Dermis blood vessel endothelial cell (primary cell): ENCODE data around the gene DMD. TPM values are rescaled to one million over a fixed set of nuclear protein-coding genes. Genes with fewer than 3 reads are reported as not detected.

Experiments
- DNase-seq: peaks from one replicate; pipeline ENCODE4 v3.0.0; 2010
- total RNA-seq: library from RNA; depleted of rRNA; stranded (reverse); fragments of >200 nt; gene quantifications from 2 replicates; pipeline ENCODE4 v1.2.3, GENCODE V29; 2014

Gene DMD
- total RNA-seq, 1 donor from 2014 or later = 2.4 TPM

DNA sequence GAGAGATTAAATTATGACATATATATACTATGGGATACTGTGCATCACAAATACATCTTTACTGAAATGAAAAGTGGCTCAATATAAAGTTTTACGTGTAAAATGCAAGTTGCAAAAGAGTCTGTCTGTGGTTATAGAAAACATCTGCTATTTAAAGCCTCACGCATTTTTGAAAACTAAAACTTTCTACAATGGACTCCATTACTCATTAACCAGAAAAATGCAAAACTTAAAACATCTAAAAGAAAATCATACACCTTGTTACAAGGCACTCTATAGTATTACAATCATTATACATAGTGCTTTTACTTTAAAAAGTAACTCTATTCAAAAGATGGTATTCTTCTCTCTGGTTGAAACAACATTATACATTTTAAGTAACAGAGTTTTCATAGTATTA, 755.6 kb downstream of the DMD start:
- DNase-seq = no peak

DNA sequence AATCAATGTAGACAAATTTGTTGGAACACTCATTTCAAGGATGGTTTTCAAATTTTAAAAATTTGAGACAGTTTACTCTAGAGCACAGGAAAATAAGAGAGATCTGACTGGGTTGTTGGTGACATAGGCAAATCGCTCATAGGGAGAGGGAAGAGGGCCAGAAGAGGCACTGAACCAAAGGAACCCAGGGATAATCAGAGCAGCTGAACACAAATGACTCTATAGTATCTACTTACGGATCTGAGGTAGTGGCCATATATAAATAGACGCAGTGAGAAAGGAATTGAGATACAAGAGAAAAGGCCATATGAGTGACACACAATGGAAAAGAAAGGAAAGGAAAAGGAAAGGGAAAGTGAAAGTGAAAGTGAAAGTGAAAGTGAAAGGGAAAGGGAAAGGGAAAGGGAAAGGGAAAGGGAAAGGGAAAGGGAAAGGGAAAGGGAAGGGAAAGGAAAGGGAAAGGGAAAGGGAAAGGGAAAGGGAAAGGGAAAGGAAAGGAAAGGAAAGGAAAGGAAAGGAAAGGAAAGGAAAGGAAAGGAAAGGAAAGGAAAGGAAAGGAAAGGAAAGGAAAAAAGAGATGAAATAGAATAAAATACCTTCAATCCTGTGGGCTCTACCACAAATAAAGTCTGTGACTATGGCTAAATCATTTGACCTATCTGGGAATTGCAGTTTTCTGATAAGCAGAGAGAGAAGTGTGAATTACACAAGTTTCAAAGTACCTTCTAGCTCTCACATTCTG, 759.2 kb downstream of the DMD start:
- no peak for DNase-seq

DNA sequence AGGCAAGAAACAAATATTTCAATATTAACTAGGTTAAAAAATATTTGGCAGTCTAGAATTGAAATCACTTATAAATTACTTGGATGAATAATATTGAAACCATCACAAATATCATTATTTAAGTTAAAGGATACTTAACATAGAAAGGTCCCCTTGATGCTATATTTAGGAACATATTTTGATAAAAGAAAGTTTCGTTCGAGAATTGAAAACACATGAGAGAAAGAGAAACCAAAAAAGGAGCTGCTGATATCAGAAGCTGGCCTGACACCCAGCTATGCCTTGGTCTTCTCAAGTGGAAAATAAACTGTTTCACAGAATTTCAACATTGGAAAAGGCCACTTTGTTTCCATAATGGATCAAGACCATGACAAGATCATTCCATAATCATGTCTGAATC, 762.4 kb downstream of the DMD start:
- no peak for DNase-seq

DNA sequence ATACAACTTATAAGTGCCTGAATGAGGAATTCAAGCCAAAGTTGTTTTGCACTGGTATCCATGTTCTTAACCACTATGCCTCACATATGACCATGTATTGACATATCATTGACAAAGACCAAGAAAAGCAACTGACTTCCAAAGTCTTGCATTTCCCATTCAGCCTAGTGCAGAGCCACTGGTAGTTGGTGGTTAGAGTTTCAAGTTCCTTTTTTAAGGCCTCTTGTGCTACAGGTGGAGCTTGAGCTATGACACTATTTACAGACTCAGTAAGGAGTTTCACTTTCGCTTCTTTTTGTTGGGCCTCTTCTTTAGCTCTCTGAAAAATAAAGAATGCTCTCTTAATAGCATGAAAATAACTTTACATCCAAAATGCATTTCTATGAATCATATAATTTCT, 763.0 kb downstream of the DMD start:
- no peak for DNase-seq

DNA sequence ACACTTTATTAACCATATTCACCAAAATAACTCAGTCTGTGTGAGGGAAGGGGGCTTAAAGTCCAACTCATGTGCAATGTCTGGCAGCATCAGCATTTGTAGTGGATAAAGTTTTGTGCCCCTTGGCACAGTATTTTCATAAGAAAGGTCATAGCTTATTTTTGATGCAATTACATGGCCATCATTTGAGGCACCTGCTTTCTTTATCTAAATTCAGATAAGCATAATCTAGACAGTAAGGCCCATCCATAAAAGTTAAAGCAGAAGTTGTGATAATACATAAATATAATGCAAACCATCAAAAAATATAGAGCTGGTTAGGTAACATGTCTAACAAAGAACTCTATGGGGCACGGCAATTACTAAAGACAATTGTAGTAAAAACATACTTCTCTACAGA, 763.7 kb downstream of the DMD start:
- DNase-seq = no peak

DNA sequence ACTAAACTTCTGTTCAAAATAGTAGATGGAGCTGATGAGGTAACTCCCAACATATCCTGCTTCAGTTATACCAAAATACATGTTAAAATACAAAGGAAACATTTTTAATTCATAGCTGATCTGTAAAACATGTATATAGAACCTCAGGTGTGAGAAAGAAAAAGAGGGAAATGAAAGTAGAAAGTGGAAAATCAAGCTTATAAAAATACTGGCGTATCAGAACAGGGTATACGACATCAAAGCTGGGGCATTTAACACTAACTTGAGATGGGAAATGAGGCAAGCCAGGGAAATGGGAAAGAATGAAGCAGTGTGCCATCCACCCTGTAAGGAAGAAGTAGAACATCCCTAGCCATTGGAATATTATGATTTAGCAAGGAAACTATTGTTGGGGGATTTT, 767.5 kb downstream of the DMD start:
- DNase-seq = no peak

DNA sequence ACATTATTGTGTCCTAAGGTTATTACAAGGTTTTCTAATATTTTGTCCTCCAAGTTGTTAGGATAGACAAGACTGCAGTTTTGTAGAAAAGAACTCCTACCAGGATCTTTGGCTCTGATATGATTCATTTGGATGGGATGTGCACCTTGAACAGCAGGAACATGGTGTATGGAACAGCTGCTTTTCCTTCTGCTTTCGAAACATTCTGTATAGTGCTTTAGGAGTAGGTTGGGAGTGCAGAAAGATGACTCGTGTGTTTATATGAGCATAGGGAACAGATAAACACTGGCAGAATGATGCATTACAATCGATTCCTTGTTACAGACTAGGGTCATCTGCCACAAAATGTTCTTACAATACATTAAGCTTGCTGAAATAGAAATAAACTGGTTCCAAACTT, 790.1 kb downstream of the DMD start:
- no peak for DNase-seq

DNA sequence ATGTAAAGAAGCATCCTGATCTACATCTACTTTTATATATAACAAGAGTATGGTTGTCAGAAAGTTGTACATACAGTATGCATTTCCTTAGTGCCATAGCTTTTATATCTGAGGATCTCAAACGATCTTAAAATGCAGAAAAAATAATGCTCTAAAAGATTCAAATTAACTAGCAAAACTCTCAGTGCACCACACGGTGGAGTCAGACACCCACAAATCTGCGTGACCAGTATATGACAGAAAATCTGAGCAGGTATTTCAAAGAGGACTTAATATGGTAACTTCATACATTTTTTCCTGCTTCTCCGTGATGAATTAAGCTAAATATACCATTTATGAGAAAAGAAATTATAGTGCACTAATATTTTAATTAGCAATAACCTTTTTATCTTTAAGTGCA, 803.0 kb downstream of the DMD start:
- no peak for DNase-seq

DNA sequence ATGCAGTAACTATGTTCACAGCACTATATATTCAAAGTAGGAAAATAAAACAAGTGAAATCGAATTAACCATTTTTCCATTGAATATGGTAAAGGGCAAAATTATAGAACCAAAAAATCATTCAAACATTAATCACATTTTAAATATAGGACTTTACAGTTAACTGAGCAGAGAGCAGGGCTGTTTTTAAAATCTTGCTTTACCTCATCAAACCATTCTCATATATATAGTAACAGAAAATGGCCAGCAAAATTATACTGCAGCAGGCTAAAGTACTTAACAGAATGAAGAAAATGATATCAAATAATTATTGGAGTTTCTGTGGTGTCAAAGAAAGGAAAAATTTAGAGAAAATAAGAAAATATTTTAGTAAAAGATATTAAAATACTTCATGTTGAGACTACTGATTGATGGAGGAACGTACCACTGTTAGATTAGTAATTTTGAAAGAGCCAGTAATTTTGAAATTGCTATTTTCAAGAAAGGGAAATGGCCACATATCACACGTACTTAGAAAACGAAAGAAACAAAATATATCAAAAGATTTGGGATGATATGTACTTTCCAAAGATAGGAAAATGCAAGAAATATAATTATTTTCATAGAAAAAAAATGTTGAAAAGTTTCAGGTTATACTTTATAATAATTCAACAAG, 813.7 kb downstream of the DMD start:
- DNase-seq = no peak

DNA sequence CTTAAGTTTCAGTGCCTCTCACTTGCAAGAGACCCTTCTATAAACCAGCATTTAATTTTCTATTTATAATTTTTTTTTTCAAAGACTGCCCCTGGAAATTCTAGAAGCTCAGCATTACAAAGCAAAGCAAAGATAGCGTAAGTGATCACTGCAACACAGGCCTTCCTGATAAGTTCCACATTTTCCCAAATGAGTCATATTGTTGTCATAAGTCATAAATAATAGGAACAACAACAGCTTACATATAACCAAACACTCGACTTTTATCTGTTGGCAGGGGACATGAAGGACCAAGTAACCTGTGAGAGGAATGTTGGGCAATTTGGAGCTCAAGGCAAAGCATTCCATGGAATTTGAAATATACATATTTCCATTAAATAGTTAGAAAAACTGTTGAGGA, 815.5 kb downstream of the DMD start:
- no peak for DNase-seq

DNA sequence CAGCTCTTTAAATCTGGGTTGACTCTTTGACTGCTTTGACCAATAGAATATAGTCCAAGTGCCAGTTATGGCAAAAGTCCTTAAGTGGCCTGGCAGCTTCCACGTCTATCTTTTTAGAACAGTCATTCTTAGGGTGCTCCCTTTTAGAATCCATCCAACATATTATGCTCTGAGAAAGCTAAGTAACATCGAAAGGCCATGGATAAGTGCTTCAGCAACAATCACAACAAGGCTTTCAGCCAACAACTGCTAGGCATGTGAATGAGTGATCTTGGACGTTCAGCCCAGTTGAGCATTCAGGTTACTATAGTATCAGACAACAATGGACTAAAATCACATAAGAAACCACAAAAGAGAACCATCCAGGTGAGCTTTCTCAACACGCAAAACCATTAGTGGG, 818.7 kb downstream of the DMD start:
- DNase-seq = no peak

DNA sequence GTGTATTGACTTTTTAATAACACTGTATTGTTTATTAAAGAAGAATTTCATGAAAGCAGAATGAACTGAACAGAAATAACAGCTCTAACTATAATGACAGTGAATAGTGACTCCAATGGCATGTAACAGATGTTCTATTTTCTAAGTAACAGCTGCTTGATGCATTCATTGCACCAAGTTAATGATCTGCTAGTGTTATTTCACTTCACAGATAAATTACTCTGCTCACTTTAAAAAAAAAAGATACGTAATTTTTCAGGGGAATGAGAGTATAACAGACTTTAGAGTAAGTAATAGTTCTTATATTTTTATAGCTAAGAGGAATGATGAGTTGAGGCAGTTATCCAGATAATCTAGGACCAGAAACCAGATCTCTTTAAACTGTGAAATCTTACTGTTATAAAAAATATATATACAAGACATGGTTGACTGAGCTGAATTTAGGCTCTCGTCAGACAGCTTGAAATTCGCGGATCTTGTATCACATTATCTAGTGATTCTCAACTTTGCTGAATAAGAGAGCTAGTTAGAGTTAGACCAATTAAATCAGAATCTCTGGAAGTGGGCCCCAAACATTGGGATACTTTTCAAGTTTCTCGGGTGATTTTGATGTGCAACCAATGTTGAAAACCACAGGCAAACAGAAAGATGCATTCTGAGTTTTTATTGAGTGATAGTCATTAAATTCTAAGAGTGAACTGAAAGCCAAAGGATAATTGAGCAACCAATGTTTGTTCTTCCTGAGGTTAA, 840.7 kb downstream of the DMD start:
- no peak for DNase-seq

DNA sequence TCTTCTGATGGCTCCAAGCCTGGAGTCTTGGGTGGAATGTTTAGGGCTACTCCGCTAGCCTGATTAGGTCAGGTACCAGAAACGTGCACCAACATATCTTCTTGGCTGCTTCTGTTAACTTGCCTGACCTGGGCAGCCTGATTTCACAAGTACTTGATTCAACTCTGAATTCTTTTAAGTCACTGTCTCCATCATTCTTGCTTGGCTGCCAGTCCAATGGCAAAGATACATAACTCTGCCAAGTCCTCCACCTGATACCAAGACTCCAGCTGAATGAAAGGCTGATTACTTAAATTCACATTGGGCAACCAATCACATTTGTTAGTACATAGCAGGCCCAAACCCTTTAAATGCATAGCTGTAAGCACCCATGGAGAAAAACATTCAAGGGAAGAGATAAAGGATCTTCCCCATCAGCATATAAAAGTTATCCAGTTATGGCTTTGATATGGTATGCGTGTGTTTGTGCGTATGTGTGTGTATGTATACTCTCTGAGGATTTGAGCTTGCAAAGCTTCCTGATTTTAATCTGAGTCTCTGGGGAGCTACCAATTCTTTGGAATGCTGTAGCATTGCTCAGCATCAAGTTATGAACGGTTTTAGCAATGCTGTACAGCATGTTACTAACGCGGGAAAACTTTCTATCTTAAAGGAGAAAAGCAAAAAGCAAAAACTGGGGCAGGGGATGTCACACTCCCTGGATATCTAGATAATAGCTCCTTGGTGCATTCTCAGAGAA, 917.2 kb downstream of the DMD start:
- DNase-seq = no peak

DNA sequence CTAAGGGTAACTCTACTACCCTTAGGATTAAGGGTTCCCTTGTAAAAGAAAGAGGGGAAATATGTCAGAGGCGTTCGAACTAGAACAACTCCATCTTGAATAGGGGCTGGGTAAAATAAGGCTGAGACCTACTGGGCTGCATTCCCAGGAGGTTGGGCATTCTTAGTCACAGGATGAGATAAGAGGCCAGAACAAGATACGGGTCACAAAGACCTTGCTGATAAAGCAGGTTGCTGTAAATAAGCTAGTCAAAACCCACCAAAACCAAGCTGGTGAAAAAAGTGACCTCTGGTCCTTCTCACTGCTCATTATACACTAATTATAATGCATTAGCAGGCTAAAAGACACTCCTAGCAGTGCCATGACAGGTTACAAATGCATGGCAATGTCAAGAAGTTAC, 922.0 kb downstream of the DMD start:
- no peak for DNase-seq

DNA sequence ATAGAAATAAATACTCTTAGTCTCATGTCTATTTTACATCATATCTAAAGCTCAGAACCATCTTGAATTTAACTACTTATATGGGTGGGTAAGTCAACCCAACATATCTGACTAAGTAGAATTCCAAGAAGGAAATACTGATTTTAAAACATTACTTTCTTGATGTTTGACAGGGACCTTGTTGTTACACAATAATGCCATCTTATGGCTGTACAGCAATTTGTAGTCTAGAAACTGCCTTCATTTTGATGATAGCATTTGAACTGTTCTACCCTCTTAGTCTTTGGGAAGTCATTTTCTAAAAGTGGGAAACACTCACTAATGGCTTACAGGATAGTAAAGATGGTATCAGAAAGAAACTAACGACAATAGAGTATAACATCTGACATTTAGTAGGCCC, 929.5 kb downstream of the DMD start:
- no peak for DNase-seq

DNA sequence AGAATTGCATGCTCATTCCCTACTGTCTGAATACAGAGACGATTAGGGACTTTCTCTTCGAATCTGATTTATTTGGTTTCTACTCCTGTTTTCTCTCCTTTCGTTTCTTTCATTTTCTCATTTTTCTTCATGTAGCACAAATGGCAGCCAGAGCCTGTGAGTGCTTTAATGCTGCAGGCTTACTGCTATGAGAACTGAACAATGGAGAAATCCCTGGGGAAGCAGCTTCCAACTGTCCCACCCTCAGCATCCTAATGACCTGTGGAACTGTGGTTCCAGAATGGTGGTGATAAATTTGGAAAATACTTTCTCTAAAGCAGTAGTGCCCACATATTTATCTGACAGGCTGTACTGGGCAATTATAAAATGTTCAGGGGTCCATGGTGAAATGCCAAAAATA, 930.4 kb downstream of the DMD start:
- no peak for DNase-seq

DNA sequence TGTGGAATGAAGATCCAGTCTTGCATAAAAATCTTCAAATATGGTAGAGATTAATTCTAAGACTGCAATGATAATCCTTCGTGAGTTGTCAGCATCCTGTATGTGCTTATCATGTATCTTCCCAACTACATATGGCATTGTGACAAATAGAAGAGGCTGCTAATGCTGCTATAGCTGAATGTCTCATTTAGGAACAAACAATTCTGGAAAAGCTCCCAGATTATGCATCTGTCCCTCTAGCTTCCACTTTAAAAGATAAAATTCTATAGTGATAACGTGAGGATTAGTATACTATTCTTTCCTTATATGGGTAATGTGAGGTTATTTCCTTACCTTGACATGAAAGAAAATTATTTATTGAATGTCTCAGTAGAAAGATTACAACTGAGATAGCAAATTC, 930.9 kb downstream of the DMD start:
- no peak for DNase-seq

DNA sequence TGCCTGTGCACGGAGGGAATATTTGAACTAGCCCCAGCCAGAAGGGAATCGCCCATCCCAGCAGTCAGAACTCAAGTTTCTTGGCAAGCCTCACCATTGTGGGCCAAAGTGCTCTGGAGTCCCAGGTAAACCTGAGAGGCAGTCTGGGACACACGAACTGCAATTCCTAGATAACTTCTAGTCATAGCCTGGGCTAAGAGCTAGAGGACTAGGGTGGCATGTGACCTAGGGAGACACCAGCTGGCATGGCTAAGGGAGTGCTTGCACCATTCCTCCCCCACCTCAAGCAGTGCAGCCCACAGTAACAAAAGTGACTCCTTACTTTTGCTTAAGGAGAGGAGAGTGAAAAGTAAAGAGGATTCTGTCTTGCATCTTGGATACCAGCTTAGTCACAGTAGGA, 935.2 kb downstream of the DMD start:
- DNase-seq = no peak

DNA sequence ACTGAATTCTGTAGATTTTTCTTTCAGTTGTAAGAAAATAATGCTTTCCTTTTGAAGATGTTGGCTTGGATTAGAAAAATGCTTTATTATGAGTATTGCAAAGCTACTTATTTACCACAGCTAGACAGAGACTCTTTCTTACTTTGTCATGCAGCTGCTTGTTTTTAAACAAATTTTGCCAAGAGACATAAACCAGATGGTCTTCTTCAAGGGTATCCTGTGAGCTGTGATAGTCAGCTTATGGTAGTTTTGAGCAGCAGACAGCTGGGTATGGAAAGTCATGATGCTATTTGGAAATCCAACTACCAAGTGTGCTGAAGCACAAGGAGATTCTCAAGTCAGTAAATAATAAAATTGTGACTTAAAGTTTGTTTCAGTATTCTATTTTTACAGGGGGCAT, 941.5 kb downstream of the DMD start:
- no peak for DNase-seq

DNA sequence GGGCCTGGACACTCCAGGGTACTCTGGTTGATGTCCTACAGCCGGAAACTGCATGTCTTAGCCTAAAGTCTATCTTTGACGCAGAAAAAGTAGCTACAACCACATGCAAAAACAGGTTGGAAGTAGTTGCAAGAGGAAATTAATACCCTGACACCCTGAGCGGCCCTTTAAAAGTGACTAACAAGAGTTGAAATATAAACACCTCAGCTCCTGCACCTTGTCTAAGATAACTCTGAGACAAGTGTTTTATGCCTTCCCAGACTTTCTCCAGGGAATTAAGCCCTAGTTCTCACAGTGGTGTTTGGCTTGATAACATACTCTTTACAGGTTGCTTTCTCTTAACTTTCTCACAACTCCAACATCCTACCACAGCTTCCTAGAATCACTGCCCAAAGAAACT, 943.1 kb downstream of the DMD start:
- DNase-seq = no peak

DNA sequence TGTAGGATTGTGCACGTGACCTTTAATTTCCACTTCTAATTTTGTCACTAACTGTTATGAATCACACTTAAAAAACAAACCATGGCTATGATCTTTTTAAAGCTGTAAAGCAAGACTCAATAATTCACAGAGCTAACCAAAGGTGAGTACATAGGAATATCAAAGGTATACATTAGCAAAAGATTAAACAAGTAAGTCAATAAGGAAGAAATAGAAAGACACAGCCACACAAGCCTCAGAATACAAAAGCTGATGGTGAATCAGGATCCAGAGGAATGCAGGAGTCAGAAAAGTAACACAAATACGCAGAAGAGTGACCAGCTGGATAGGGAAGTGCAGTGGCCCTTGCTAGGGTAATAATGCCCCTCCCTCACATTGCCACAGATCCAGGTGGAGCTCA, 943.6 kb downstream of the DMD start:
- no peak for DNase-seq

DNA sequence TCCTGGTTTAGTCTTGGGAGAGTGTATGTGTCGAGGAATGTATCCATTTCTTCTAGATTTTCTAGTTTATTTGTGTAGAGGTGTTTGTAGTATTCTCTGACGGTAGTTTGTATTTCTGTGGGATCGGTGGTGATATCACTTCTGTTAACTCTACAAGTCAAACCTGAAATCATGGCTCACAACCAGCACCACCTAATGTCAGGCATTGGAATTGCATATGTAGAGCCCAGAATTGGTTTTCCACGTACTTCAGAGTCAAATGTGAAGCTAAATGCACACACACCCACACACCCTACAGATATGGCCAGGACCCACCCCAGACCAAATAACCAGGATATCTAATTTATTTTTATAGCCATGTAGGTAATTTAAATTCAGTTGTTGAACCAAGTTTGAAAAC, 964.7 kb downstream of the DMD start:
- peak; percentile 0 for DNase-seq

DNA sequence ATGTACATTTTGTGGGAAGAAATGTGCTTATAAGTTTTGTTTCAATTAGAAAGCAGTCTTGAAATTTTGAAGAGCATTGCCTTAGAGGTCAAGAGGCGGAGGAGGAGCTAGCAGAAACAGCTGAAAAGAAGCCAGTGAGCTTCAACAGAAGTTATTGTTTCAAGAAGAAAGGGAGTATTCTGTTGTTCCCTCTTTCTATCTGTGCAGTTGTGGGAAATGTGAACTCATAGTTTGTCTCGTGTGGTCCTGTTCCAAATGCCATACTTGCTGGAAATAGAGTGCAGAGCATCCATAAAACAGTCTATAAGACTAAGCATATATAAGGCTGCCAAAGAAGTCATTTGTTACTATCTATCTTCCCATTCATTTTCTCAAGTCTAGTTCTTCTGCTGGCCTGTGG, 1015.7 kb downstream of the DMD start:
- no peak for DNase-seq
